ENCODE results near the gene PVRIG.
A peak's percentile ranks its signal among the peaks of the same experiment; 100 is the strongest.
"Not testable (repeated sequence)": the region's sequence is repeated elsewhere in the genome, so short reads cannot be mapped to it uniquely, and the experiment has no call there.

Gene PVRIG

DNA sequence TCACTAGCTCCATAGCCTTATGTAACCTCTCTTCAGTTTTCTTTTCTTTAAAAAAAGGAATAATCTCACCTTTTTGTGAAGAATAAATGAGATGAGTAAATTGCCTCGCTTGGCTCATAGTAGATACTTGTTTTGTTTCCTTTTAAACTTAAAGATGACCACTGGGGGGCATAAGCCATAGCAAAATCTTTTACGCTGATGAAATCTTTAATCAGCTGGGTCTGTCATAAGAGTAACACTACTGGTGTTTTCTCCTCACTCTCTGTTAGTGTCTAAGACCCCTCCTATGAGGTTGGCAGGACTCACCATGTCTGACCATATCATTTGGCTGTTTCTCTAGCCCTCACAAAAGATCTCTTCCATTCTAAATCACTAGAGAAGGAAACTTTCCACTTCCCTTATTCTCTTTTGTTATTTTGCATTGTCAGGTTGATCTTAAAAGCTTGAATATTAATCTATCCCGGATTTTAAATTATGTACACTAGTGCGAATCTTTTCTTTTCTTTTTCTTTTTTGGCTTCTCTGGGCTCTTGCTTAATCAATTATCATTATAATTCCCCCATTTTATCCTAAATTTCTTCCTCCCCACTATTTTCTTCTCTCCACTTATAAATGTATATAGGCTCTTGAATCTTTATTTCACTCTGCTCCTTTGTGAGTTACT, 29.6 kb upstream of the PVRIG start:
- no peak overlapping the region for H3K4me3 ChIP-seq (ENCODE audit: low read depth, low read length)
- DNase-seq (ENCODE audit: low read depth) = no peak
- TF ChIP-seq, protein P1, sequence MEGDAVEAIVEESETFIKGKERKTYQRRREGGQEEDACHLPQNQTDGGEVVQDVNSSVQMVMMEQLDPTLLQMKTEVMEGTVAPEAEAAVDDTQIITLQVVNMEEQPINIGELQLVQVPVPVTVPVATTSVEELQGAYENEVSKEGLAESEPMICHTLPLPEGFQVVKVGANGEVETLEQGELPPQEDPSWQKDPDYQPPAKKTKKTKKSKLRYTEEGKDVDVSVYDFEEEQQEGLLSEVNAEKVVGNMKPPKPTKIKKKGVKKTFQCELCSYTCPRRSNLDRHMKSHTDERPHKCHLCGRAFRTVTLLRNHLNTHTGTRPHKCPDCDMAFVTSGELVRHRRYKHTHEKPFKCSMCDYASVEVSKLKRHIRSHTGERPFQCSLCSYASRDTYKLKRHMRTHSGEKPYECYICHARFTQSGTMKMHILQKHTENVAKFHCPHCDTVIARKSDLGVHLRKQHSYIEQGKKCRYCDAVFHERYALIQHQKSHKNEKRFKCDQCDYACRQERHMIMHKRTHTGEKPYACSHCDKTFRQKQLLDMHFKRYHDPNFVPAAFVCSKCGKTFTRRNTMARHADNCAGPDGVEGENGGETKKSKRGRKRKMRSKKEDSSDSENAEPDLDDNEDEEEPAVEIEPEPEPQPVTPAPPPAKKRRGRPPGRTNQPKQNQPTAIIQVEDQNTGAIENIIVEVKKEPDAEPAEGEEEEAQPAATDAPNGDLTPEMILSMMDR (IDR thresholded peaks at IDR 0.05; ENCODE audit: low read depth, low read length, missing control alignments) = peak; percentile 45

DNA sequence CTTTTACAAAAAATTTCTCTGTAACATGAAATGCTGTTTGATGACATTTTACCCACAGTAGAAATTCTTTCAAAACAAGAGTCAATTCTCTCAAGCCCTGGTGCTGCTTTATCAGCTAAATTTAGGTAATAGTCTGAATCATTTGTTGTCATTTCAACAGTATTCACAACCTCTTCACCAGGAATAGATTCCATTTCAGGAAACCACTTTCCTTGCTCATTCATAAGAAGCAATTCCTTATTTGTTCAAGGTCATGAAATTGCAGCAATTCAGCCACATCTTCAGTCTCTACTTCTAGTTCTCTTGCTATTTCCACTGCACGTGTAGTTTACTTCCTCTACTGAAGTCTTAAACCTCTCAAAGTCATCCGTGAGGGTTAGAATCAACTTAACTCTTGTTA, 28.0 kb upstream of the PVRIG start:
- no peak overlapping the region for H3K4me3 ChIP-seq (ENCODE audit: low read depth, low read length)
- TF ChIP-seq, protein P1 (IDR thresholded peaks at IDR 0.05; ENCODE audit: low read depth, low read length, missing control alignments) = no peak
- no peak for DNase-seq (ENCODE audit: low read depth)

DNA sequence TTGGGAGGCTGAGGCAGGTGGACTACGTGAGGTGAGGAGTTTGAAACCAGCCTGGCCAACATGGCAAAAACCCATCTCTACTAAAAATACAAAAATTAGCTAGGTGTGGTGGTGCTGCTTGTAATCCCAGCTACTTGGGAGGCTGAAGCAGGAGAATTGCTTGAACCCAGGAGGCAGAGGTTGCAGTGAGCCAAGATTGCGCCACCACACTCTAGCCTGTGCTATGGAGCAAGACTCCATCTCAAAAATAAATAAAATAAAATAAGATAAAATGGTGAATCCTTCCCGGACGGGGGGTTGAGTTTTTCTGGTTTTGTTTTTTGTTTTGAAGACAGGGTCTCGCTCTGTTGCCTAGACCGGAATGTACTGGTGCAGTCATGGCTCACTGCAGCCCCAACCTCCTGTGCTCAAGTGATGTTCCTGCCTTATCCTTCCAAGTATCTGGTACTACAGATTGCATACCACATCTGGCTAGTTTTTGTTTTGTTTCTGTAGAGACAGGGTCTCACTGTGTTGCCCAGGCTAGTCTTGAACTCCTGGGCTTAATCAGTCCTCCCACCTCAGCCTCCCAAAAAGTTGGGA, 27.4 kb upstream of the PVRIG start:
- DNase-seq (ENCODE audit: low read depth); H3K4me3 ChIP-seq (ENCODE audit: low read depth, low read length): not testable (repeated sequence)

- H3K4me3 ChIP-seq (ENCODE audit: low read depth, low read length) = no peak overlapping the region
- no peak for DNase-seq (ENCODE audit: low read depth)
- TF ChIP-seq, protein P1 (IDR thresholded peaks at IDR 0.05; ENCODE audit: low read depth, low read length, missing control alignments) = no peak
Observed at GRCh38 chr7:100192969-100193368, 26.8 kb upstream of the PVRIG start.

DNA sequence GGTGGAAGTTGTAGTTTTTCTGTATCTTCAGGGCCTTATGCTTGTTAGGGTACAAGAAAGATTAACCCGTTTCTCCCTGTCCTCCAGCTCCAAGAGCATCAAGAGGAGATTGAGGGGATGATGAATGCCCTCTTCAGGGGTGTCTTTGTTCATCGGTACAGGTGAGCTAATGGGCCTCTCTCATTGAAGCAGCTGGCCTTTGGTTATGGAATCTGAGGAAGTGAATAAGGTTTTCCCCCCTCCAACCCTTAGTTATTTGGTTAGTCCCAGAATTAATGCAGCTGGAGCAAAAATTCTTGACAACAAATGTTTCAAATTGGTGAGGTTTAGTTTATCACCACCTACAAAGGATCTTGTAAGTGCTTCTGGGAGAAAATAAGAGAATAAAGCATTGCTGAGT, 24.5 kb upstream of the PVRIG start:
- H3K4me3 ChIP-seq (ENCODE audit: low read depth, low read length) = no peak overlapping the region
- DNase-seq (ENCODE audit: low read depth) = no peak
- TF ChIP-seq, protein P1 (IDR thresholded peaks at IDR 0.05; ENCODE audit: low read depth, low read length, missing control alignments) = no peak

DNA sequence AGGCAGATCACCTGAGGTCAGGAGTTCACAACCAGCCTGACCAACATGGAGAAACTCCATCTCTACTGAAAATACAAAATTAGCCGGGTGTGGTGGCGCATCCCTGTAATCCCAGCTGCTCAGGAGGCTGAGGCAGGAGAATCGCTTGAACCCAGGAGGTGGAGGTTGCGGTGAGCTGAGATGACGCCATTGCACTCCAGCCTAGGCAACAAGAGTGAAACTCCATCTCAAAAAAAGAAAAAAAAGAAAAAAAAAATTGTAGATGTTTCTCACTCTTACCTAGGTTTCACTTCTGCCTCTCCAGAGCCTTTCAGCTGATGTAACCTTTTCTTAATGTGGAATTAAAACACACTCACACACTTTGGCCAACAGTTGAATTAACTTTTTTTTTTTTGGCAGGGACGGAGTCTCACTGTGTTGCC, 23.8 kb upstream of the PVRIG start:
- not testable (repeated sequence) for H3K4me3 ChIP-seq (ENCODE audit: low read depth, low read length); DNase-seq (ENCODE audit: low read depth)

GRCh38 chr7:100198266-100198665, 21.5 kb upstream of the PVRIG start:
- no peak overlapping the region for H3K4me3 ChIP-seq (ENCODE audit: low read depth, low read length)

GRCh38 chr7:100200693-100201092, 19.1 kb upstream of the PVRIG start:
- H3K4me3 ChIP-seq (ENCODE audit: low read depth, low read length) = no peak overlapping the region
- no peak for DNase-seq (ENCODE audit: low read depth)
- TF ChIP-seq, protein P1 (IDR thresholded peaks at IDR 0.05; ENCODE audit: low read depth, low read length, missing control alignments) = no peak

More at GRCh38 chr7:100198266-100198665, 21.5 kb upstream of the PVRIG start:
- DNase-seq (ENCODE audit: low read depth) = no peak
- TF ChIP-seq, protein P1 (IDR thresholded peaks at IDR 0.05; ENCODE audit: low read depth, low read length, missing control alignments) = no peak

Data from GM12864 (cell line).